ENCODE data around the gene INPP5A. TPM values are rescaled to one million over a fixed set of nuclear protein-coding genes. Genes with fewer than 3 reads are reported as not detected.
"Not testable (repeated sequence)": the region's sequence is repeated elsewhere in the genome, so short reads cannot be mapped to it uniquely, and the experiment has no call there.

INPP5A gene
- total RNA-seq, 1 donor, result 36.8 TPM

DNA sequence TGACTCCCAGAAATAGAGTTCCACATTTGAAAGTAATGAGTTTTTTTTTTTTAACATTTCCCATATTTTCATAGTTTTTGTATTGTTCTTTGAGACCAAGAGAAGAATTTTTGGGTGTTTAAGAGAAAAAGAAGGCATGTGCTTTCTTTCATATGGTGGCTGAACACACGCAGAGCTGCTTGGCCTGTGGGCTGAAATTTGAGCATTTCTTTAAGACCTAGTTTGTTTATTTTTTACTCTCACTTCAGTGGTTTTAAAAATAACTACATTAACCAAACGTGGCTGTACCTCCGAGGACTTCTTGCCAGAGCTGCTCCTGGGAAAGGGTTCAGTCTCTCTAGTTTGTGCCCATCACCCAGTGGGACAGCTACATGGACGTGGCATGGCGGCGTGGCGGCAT, 58.3 kb downstream of the INPP5A start:
- DNase-seq (ENCODE audit: low read depth), result no peak
- H3K4me3 ChIP-seq (ENCODE audit: low read depth, low read length), result no peak overlapping the region
- TF ChIP-seq, protein P1, sequence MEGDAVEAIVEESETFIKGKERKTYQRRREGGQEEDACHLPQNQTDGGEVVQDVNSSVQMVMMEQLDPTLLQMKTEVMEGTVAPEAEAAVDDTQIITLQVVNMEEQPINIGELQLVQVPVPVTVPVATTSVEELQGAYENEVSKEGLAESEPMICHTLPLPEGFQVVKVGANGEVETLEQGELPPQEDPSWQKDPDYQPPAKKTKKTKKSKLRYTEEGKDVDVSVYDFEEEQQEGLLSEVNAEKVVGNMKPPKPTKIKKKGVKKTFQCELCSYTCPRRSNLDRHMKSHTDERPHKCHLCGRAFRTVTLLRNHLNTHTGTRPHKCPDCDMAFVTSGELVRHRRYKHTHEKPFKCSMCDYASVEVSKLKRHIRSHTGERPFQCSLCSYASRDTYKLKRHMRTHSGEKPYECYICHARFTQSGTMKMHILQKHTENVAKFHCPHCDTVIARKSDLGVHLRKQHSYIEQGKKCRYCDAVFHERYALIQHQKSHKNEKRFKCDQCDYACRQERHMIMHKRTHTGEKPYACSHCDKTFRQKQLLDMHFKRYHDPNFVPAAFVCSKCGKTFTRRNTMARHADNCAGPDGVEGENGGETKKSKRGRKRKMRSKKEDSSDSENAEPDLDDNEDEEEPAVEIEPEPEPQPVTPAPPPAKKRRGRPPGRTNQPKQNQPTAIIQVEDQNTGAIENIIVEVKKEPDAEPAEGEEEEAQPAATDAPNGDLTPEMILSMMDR (IDR thresholded peaks at IDR 0.05; ENCODE audit: insufficient read depth, low read length), result no peak

DNA sequence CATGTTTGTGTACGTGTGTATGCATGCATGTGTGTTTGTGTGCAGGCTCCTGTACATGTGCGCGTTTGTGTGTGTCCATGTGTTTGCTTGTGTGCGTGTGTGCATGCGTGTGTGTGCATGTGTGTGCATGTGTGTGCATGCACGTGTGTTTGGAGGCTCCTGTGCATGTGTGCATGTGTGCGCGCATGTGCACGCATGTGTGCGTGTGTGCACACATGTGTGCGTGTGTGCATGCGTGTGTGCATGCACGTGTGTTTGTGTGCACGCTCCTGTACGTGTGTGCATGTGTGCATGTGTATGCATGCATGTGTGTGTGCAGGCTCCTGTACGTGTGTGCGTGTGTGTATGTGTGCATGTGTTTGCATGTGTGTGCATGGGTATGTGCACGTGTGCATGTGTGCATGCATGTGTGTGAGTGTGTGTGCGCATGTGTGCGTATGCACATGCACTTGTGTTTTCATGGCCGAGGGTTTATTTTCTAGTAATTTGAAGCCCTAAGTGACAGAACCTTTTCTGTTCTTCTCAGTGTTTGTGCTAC, 59.2 kb downstream of the INPP5A start:
- DNase-seq (ENCODE audit: low read depth), result no peak
- no peak overlapping the region for H3K4me3 ChIP-seq (ENCODE audit: low read depth, low read length)
- TF ChIP-seq, protein P1 (IDR thresholded peaks at IDR 0.05; ENCODE audit: insufficient read depth, low read length), result no peak

DNA sequence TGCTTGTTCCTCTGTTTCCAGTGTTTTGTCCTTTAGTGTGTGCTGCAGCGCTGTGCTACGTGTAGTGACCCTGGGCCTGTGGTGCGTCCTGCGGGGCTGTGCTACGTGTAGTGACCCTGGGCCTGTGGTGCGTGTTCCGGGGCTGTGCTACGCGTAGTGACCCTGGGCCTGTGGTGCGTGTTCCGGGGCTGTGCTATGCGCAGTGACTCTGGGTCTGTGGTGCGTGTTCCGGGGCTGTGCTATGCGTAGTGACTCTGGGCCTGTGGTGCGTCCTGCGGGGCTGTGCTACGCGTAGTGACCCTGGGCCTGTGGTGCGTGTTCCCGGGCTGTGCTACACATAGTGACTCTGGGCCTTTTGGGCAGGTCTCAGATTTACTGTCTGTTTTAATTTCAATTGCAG, 60.1 kb downstream of the INPP5A start:
- no peak overlapping the region for H3K4me3 ChIP-seq (ENCODE audit: low read depth, low read length)
- TF ChIP-seq, protein P1 (IDR thresholded peaks at IDR 0.05; ENCODE audit: insufficient read depth, low read length), result no peak
- no peak for DNase-seq (ENCODE audit: low read depth)

DNA sequence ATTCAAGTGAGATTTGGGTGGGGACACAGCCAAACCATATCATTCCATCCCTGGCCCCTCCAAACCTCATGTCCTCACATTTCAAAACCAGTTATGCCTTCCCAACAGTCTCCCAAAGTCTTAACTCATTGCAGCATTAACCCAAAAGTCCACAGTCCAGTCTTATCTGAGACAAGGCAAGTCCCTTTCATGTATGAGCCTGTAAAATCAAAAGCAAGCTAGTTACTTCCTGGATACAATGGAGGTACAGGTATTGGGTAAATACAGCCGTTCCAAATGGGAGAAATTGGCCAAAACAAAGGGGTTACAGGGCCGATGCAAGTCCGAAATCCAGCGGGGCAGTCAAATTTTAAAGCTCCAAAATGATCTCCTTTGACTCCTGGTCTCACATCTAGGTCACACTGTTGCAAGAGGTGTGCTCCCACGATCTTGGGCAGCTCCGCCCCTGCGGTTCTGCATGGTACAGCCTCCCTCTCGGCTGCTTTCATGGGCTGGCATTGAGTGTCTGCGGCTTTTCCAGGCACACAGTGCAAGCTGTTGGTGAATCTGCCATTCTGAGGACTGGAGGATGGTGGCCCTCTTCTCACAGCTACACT, 61.5 kb downstream of the INPP5A start:
- not testable (repeated sequence) for DNase-seq (ENCODE audit: low read depth)

DNA sequence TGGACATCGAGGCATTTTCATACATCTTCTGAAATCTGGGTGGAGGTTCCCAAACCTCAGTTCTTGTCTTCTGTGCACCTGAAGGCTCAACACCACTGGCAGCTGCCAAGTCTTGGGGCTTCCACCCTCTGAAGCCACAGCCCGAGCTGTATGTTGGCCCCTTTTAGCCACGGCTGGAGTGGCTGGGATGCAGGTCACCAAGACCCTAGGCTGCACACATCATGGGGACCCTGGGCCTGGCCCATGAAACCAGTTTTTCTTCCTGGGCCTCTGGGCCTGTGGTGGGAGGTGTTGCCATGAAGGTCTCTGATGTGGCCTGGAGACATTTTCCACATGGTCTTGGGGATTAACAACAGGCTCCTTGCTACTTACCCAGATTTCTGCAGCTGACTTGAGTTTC, 62.1 kb downstream of the INPP5A start:
- no peak for DNase-seq (ENCODE audit: low read depth)
- no peak overlapping the region for H3K4me3 ChIP-seq (ENCODE audit: low read depth, low read length)
- TF ChIP-seq, protein P1 (IDR thresholded peaks at IDR 0.05; ENCODE audit: insufficient read depth, low read length), result no peak

More for the DNA sequence above, 61.5 kb downstream of the INPP5A start:
- H3K4me3 ChIP-seq (ENCODE audit: low read depth, low read length), result not testable (repeated sequence)

DNA sequence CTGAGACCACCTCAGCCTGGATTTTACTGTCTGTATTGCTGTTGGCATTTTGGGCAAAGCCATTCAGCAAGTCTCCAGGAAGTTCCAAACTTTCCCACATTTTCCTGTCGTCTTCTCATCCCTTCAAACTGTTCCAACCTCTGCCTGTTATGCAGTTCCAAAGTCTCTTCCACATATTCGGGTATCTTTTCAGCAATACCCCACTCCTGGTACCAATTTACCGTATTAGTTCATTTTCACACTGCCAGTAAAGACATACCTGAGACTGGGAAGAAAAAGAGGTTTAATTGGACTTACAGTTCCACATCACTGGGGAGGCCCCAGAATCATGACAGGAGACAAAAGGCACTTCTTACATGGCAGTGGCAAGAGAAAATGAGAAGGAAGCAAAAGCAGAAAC, 62.8 kb downstream of the INPP5A start:
- DNase-seq (ENCODE audit: low read depth), result no peak
- TF ChIP-seq, protein P1 (IDR thresholded peaks at IDR 0.05; ENCODE audit: insufficient read depth, low read length), result no peak
- no peak overlapping the region for H3K4me3 ChIP-seq (ENCODE audit: low read depth, low read length)

DNA sequence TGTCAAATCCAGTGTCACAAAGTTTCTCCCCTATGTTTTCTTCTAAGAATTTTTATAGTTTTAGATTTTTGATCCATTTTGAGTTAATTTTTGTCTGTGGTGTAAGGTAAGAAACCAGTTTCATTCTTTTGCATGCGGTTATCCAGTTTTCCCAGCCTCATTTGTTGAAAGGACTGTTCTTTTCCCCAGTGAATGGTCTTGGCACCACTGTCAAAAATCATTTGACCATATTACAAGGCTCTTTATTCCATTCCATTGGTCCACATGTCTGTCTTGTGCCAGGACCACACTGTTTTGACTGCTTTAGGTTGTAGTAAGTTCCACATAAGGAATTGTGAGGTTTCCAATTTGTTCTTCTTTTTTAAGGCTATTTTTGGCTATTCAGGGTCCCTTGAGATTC, 64.0 kb downstream of the INPP5A start:
- no peak overlapping the region for H3K4me3 ChIP-seq (ENCODE audit: low read depth, low read length)
- DNase-seq (ENCODE audit: low read depth), result no peak
- TF ChIP-seq, protein P1 (IDR thresholded peaks at IDR 0.05; ENCODE audit: insufficient read depth, low read length), result no peak

Data from fibroblast of the aortic adventitia (primary cell).